ENCODE results near the gene ABLIM2. TPM values are rescaled to one million over a fixed set of nuclear protein-coding genes. Genes with fewer than 3 reads are reported as not detected.

Gene ABLIM2
- total RNA-seq, 2 experiments from 2014 or later = 0.76 TPM; not detected in 1

- ChIA-PET CTCF (ENCODE audit: unreplicated experiment) (no interaction called here), POLR2A (no interaction called here)
- Histone ChIP-seq H3K79me2 (ENCODE audit: insufficient read depth, low read depth, low read length) (no peaks in the 10 kb centered on the region), H3K9me3 (ENCODE audit: low read length) (peaks cover 12% of the 10 kb centered on the region), H3K4me1 (ENCODE audit: insufficient read depth, low read length, poor library complexity, severe bottlenecking) (no peaks in the 10 kb centered on the region), H3K4me2 (ENCODE audit: low read length) (no peak overlapping the region), H3K9me2 (ENCODE audit: insufficient read depth, low read length) (no peaks in the 10 kb centered on the region), H3K4me3 (ENCODE audit: low read depth, low read length, poor library complexity, severe bottlenecking) (no peak overlapping the region), H2AFZ (ENCODE audit: low read length) (no peak overlapping the region), H3K27ac (ENCODE audit: low read depth, low read length, poor library complexity, severe bottlenecking) (no peak overlapping the region), H4K20me1 (ENCODE audit: insufficient read depth, low read length) (no peaks in the 10 kb centered on the region), H3K36me3 (ENCODE audit: insufficient read depth, low read length) (no peaks in the 10 kb centered on the region)
- intact Hi-C loops (cut with micrococcal nuclease; ENCODE audit: unreplicated experiment) = no loop called here
- no peak for DNase-seq (ENCODE audit: low spot score)
- no peak for TF ChIP-seq EZH2phosphoT487 (IDR thresholded peaks at IDR 0.05; ENCODE audit: borderline replicate concordance, low read depth, low read length)
- no TSS peak for BruUV-seq (replicated peaks)
Observed at GRCh38 chr4:8097141-8097541, 61.5 kb downstream of the ABLIM2 start.

GRCh38 chr4:8096690-8097061 lies 61.9 kb downstream of the ABLIM2 start:
- no peak overlapping the region for H3K27ac ChIP-seq (ENCODE audit: low read depth, low read length, poor library complexity, severe bottlenecking)
- H3K4me3 ChIP-seq (ENCODE audit: low read depth, low read length, poor library complexity, severe bottlenecking) = no peak overlapping the region
- no peak overlapping the region for H3K4me2 ChIP-seq (ENCODE audit: low read length)
- H3K36me3 ChIP-seq (ENCODE audit: insufficient read depth, low read length) = no peaks in the 10 kb centered on the region
- BruUV-seq (replicated peaks) = no TSS peak
- no peaks in the 10 kb centered on the region for H4K20me1 ChIP-seq (ENCODE audit: insufficient read depth, low read length)
- ChIA-PET CTCF (ENCODE audit: unreplicated experiment) (no interaction called here), POLR2A (no interaction called here)
- H3K4me1 ChIP-seq (ENCODE audit: insufficient read depth, low read length, poor library complexity, severe bottlenecking) = no peaks in the 10 kb centered on the region
- H3K79me2 ChIP-seq (ENCODE audit: insufficient read depth, low read depth, low read length) = no peaks in the 10 kb centered on the region
- H3K9me3 ChIP-seq (ENCODE audit: low read length) = peaks cover 12% of the 10 kb centered on the region
- no peak for DNase-seq (ENCODE audit: low spot score)
- H2AFZ ChIP-seq (ENCODE audit: low read length) = no peak overlapping the region
- intact Hi-C loops (cut with micrococcal nuclease; ENCODE audit: unreplicated experiment) = no loop called here
- H3K9me2 ChIP-seq (ENCODE audit: insufficient read depth, low read length) = no peaks in the 10 kb centered on the region
- TF ChIP-seq EZH2phosphoT487 (IDR thresholded peaks at IDR 0.05; ENCODE audit: borderline replicate concordance, low read depth, low read length) (no peak), CTCF (conservative IDR thresholded peaks at IDR 0.05; ENCODE audit: low read length) (no peak)

- POLR2A ChIA-PET = no interaction called here
- no TSS peak for BruUV-seq (replicated peaks)
- H3K36me3 ChIP-seq (ENCODE audit: insufficient read depth, low read length) = no peaks in the 10 kb centered on the region
- no peak overlapping the region for H3K27ac ChIP-seq (ENCODE audit: low read depth, low read length, poor library complexity, severe bottlenecking)
- no peaks in the 10 kb centered on the region for H3K9me2 ChIP-seq (ENCODE audit: insufficient read depth, low read length)
- no peaks in the 10 kb centered on the region for H4K20me1 ChIP-seq (ENCODE audit: insufficient read depth, low read length)
- DNase-seq (ENCODE audit: low spot score) = no peak
- H2AFZ ChIP-seq (ENCODE audit: low read length) = no peak overlapping the region
- H3K9me3 ChIP-seq (ENCODE audit: low read length) = peaks cover 12% of the 10 kb centered on the region
- intact Hi-C loops (cut with micrococcal nuclease; ENCODE audit: unreplicated experiment) = no loop called here
- TF ChIP-seq EZH2phosphoT487 (IDR thresholded peaks at IDR 0.05; ENCODE audit: borderline replicate concordance, low read depth, low read length) (no peak), CTCF (conservative IDR thresholded peaks at IDR 0.05; ENCODE audit: low read length) (no peak)
- CTCF ChIA-PET (ENCODE audit: unreplicated experiment) = no interaction called here
- no peak overlapping the region for H3K4me3 ChIP-seq (ENCODE audit: low read depth, low read length, poor library complexity, severe bottlenecking)
- H3K4me2 ChIP-seq (ENCODE audit: low read length) = no peak overlapping the region
- H3K4me1 ChIP-seq (ENCODE audit: insufficient read depth, low read length, poor library complexity, severe bottlenecking) = no peaks in the 10 kb centered on the region
- H3K79me2 ChIP-seq (ENCODE audit: insufficient read depth, low read depth, low read length) = no peaks in the 10 kb centered on the region
Observed at GRCh38 chr4:8095956-8096689, 62.5 kb downstream of the ABLIM2 start.
